ENCODE measurements around the gene SMAGP.

The SMAGP gene

DNA sequence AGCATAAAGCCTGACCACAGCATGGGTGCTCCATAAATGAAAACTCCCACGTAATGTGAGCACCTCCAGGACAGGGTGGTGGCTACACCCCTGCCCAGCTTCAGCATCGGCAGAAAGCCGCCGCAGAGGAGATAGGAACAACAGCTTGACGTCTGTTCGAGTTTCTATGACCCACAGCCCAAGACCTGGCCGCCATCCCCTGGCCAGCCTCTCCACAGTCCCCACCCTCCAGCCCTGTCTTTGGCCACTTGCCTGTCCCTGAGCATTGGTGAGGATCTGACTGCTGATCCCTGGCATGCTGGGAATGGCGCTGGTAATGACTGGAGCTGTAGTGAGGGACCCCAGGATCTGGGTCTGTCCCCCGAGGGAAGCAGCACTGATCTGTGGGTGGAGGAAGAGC, 73.7 kb downstream of the SMAGP start:
- no peak for DNase-seq (ENCODE audit: low read depth)
- no peak overlapping the region for H3K4me3 ChIP-seq (ENCODE audit: low read depth, low read length)
- TF ChIP-seq, protein P1, sequence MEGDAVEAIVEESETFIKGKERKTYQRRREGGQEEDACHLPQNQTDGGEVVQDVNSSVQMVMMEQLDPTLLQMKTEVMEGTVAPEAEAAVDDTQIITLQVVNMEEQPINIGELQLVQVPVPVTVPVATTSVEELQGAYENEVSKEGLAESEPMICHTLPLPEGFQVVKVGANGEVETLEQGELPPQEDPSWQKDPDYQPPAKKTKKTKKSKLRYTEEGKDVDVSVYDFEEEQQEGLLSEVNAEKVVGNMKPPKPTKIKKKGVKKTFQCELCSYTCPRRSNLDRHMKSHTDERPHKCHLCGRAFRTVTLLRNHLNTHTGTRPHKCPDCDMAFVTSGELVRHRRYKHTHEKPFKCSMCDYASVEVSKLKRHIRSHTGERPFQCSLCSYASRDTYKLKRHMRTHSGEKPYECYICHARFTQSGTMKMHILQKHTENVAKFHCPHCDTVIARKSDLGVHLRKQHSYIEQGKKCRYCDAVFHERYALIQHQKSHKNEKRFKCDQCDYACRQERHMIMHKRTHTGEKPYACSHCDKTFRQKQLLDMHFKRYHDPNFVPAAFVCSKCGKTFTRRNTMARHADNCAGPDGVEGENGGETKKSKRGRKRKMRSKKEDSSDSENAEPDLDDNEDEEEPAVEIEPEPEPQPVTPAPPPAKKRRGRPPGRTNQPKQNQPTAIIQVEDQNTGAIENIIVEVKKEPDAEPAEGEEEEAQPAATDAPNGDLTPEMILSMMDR (IDR thresholded peaks at IDR 0.05; ENCODE audit: low read depth, low read length): no peak
- no peak for TF ChIP-seq MYC (IDR thresholded peaks at IDR 0.05; ENCODE audit: low read depth, low read length)
- no peak for TF ChIP-seq POLR2A (IDR thresholded peaks at IDR 0.05; ENCODE audit: extremely low read depth, insufficient read length)
- TF ChIP-seq, protein P2, sequence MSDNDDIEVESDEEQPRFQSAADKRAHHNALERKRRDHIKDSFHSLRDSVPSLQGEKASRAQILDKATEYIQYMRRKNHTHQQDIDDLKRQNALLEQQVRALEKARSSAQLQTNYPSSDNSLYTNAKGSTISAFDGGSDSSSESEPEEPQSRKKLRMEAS (IDR thresholded peaks at IDR 0.05; ENCODE audit: low read depth, low read length): no peak

DNA sequence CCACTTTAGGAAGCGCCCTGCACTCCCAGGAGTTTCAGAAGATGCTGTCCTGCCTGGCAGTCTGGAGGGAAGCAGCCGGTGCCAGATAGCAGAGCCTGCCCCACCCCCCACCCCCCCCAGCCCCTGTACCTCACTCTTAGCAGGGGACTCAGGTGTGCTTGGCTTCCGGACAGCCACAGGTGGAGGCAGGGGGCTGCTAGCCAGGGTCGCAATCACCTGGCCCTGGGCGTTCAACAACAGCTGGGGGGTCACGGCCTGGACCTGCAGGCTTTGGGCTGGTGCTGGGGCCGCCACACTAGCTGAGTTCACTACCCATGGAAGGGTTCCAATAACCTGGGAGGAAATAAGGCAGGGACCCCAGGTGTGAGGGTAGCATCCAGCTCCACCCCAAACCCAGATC, 74.4 kb downstream of the SMAGP start:
- TF ChIP-seq, protein P2 (IDR thresholded peaks at IDR 0.05; ENCODE audit: low read depth, low read length): no peak
- TF ChIP-seq, protein P1 (IDR thresholded peaks at IDR 0.05; ENCODE audit: low read depth, low read length): no peak
- TF ChIP-seq POLR2A (IDR thresholded peaks at IDR 0.05; ENCODE audit: extremely low read depth, insufficient read length): no peak
- no peak for TF ChIP-seq MYC (IDR thresholded peaks at IDR 0.05; ENCODE audit: low read depth, low read length)
- H3K4me3 ChIP-seq (ENCODE audit: low read depth, low read length): no peak overlapping the region
- no peak for DNase-seq (ENCODE audit: low read depth)

All from NB4 (cell line).